ENCODE measurements around the gene FBN1. TPM values are rescaled to one million over a fixed set of nuclear protein-coding genes. Genes with fewer than 3 reads are reported as not detected.

FBN1 gene
- total and polyA plus RNA-seq, 10 of the 15 experiments (the other 5 are each of a cell fraction or from before 2014, with no cell fraction given): 2.2 to 15.3 (median 7.0) TPM

- TF ChIP-seq HSF1 (IDR thresholded peaks at IDR 0.05; ENCODE audit: low read depth, low read length) (no peak), ZSCAN29 (IDR thresholded peaks at IDR 0.05) (no peak), KAT2A (conservative IDR thresholded peaks at IDR 0.05; ENCODE audit: control insufficient read depth, low read depth, low read length) (no peak), HCFC1 (IDR thresholded peaks at IDR 0.05; ENCODE audit: low read length) (no peak), CEBPB (IDR thresholded peaks at IDR 0.05; ENCODE audit: borderline replicate concordance in 1 of 2, low read depth in 2 of 2, low read length in 2 of 2) (no peak), ZNF217 (IDR thresholded peaks at IDR 0.05) (no peak), SMAD1 (IDR thresholded peaks at IDR 0.05; ENCODE audit: low read depth, partially characterized antibody) (no peak), STAT1 (conservative IDR thresholded peaks at IDR 0.05) (no peak), YBX1 (IDR thresholded peaks at IDR 0.05) (no peak), PAX5 (IDR thresholded peaks at IDR 0.05; ENCODE audit: borderline replicate concordance, low read depth, low read length) (no peak), JUND (IDR thresholded peaks at IDR 0.05; ENCODE audit: low read depth, low read length) (no peak), MEF2B (IDR thresholded peaks at IDR 0.05; ENCODE audit: partially characterized antibody, poor library complexity, severe bottlenecking) (no peak)
- TF ChIP-seq, protein P1, sequence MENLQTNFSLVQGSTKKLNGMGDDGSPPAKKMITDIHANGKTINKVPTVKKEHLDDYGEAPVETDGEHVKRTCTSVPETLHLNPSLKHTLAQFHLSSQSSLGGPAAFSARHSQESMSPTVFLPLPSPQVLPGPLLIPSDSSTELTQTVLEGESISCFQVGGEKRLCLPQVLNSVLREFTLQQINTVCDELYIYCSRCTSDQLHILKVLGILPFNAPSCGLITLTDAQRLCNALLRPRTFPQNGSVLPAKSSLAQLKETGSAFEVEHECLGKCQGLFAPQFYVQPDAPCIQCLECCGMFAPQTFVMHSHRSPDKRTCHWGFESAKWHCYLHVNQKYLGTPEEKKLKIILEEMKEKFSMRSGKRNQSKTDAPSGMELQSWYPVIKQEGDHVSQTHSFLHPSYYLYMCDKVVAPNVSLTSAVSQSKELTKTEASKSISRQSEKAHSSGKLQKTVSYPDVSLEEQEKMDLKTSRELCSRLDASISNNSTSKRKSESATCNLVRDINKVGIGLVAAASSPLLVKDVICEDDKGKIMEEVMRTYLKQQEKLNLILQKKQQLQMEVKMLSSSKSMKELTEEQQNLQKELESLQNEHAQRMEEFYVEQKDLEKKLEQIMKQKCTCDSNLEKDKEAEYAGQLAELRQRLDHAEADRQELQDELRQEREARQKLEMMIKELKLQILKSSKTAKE (IDR thresholded peaks at IDR 0.05; ENCODE audit: low read depth, poor library complexity, severe bottlenecking): no peak
- TF ChIP-seq, protein P2, sequence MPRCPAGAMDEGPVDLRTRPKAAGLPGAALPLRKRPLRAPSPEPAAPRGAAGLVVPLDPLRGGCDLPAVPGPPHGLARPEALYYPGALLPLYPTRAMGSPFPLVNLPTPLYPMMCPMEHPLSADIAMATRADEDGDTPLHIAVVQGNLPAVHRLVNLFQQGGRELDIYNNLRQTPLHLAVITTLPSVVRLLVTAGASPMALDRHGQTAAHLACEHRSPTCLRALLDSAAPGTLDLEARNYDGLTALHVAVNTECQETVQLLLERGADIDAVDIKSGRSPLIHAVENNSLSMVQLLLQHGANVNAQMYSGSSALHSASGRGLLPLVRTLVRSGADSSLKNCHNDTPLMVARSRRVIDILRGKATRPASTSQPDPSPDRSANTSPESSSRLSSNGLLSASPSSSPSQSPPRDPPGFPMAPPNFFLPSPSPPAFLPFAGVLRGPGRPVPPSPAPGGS (IDR thresholded peaks at IDR 0.05; ENCODE audit: borderline replicate concordance, insufficient read depth, low read depth, low read length, poor library complexity, severe bottlenecking): no peak
- DNase-seq (ENCODE audit: low read depth, low spot score) (no peak), ATAC-seq (no peak), FAIRE-seq (no peak)
- no peak overlapping the region for H3K27ac ChIP-seq (ENCODE audit: control insufficient read depth, insufficient read depth)
- no peak overlapping the region for H3K9ac ChIP-seq (ENCODE audit: control insufficient read depth, insufficient read depth, low read length)
- POLR2A ChIA-PET: no interaction called here
- H3K27me3 ChIP-seq (replicated peaks in 1 of 2; ENCODE audit: control insufficient read depth in 2 of 2, insufficient read depth in 2 of 2, low read length in 1 of 2): no peaks in the 10 kb centered on the region
- no peaks in the 10 kb centered on the region for H3K79me2 ChIP-seq (ENCODE audit: control insufficient read depth, insufficient read depth, low read length)
- no peak overlapping the region for H3K4me2 ChIP-seq (ENCODE audit: control insufficient read depth, insufficient read depth)
- 74% methylated on average over 3 of the region's 3 CpGs for WGBS (ENCODE audit: insufficient coverage, insufficient replicate concordance, low lambda C conversion rate, missing lambda C conversion rate)
- H3K9me3 ChIP-seq (replicated peaks; ENCODE audit: control insufficient read depth, insufficient read depth, low read length): no peaks in the 10 kb centered on the region
- H3K36me3 ChIP-seq (ENCODE audit: control insufficient read depth in 2 of 2, insufficient read depth in 2 of 2, low read length in 1 of 2): no peaks in the 10 kb centered on the region; a peak in 1 of 4 replicates
- BruUV-seq (replicated peaks): no TSS peak
- H3K4me3 ChIP-seq: no peak overlapping the region
- H2AFZ ChIP-seq (ENCODE audit: control insufficient read depth, low read depth, low read length): no peak overlapping the region
- intact Hi-C loops (cut with micrococcal nuclease; ENCODE audit: unreplicated experiment) (no loop called here), in situ Hi-C loops (cut with MboI) (no loop called here)
- RAD21 ChIA-PET (ENCODE audit: unreplicated experiment): no interaction called here
- CTCF ChIA-PET: interaction anchor here (1.2 kb wide), 1 partner anchor 9 kb away, joined by 3 read pairs; no protein-coding TSS in a partner anchor
- no peaks in the 10 kb centered on the region for H4K20me1 ChIP-seq (ENCODE audit: control insufficient read depth, insufficient read depth)
- H3K4me1 ChIP-seq (ENCODE audit: control insufficient read depth, insufficient read depth, low read length): peaks cover 2% of the 10 kb centered on the region; the same call in 1 of the 2 replicates
- SMC1A ChIA-PET (ENCODE audit: uncharacterized antibody, unreplicated experiment): interaction anchor here (1.6 kb wide), 1 partner anchor 10 kb away, joined by 4 read pairs; no protein-coding TSS in a partner anchor
Observed at GRCh38 chr15:48418343-48418742, 227.2 kb downstream of the FBN1 start.
